ENCODE results near the gene WDR7.

Gene WDR7

GRCh38 chr18:56723706-56724105 is 72.5 kb downstream of the WDR7 start:
- DNase-seq, result no peak

GRCh38 chr18:56726906-56727305 is 75.7 kb downstream of the WDR7 start:
- DNase-seq, result no peak

- DNase-seq, result no peak
These were observed 76.2 kb downstream of the WDR7 start for GRCh38 chr18:56727399-56727798.

- DNase-seq, result no peak
These were observed 77.6 kb downstream of the WDR7 start for GRCh38 chr18:56728741-56729140.

GRCh38 chr18:56738184-56738583 is 87.0 kb downstream of the WDR7 start:
- DNase-seq, result no peak

- DNase-seq, result no peak
These were observed 88.6 kb downstream of the WDR7 start for GRCh38 chr18:56739731-56740130.

GRCh38 chr18:56740645-56741044 is 89.5 kb downstream of the WDR7 start:
- DNase-seq, result no peak

- DNase-seq, result no peak
These were observed 90.5 kb downstream of the WDR7 start for GRCh38 chr18:56741685-56742084.

- no peak for DNase-seq
These were observed 92.0 kb downstream of the WDR7 start for GRCh38 chr18:56743115-56743514.

- no peak for DNase-seq
These were observed 96.0 kb downstream of the WDR7 start for GRCh38 chr18:56747032-56747658.

- no peak for DNase-seq
These were observed 96.7 kb downstream of the WDR7 start for GRCh38 chr18:56747857-56748256.

GRCh38 chr18:56748698-56749268 is 97.6 kb downstream of the WDR7 start:
- peak; percentile 21 for DNase-seq

- no peak for DNase-seq
These were observed 105.8 kb downstream of the WDR7 start for GRCh38 chr18:56756966-56757365.

GRCh38 chr18:56770097-56770496 is 118.9 kb downstream of the WDR7 start:
- no peak for DNase-seq

- DNase-seq, result no peak
These were observed 119.7 kb downstream of the WDR7 start for GRCh38 chr18:56770873-56771272.

GRCh38 chr18:56775701-56776100 is 124.5 kb downstream of the WDR7 start:
- no peak for DNase-seq

GRCh38 chr18:56787390-56787789 is 136.2 kb downstream of the WDR7 start:
- no peak for DNase-seq

GRCh38 chr18:56789004-56789888 is 138.1 kb downstream of the WDR7 start:
- peak; percentile 5 for DNase-seq

- DNase-seq, result no peak
These were observed 138.7 kb downstream of the WDR7 start for GRCh38 chr18:56789889-56790180.

- no peak for DNase-seq
These were observed 144.2 kb downstream of the WDR7 start for GRCh38 chr18:56795381-56795780.

GRCh38 chr18:56799756-56800155 is 148.6 kb downstream of the WDR7 start:
- no peak for DNase-seq

- DNase-seq, result no peak
These were observed 151.9 kb downstream of the WDR7 start for GRCh38 chr18:56803051-56803450.

GRCh38 chr18:56804395-56804794 is 153.2 kb downstream of the WDR7 start:
- DNase-seq, result no peak

GRCh38 chr18:56807901-56808300 is 156.7 kb downstream of the WDR7 start:
- no peak for DNase-seq
